ENCODE measurements around the gene TBCB.

- TF ChIP-seq CTCF (IDR thresholded peaks at IDR 0.05; ENCODE audit: low read length) (no peak), EZH2 (IDR thresholded peaks at IDR 0.05; ENCODE audit: borderline replicate concordance, low read length) (no peak)
Measured at GRCh38 chr19:36125557-36125956, 10.3 kb downstream of the TBCB start.
